Panc1 (cell line): ENCODE measurements around the gene WASHC3.

ENCODE experiments used
- CTCF ChIP-seq: fragments of 450-650 bp; IDR thresholded peaks from 2 replicates; pipeline ENCODE4 v1.5.1; 2017; ENCODE audit warnings: mild to moderate bottlenecking
- POLR2AphosphoS5 ChIP-seq: IDR thresholded peaks from 2 replicates; pipeline ENCODE4 v1.6.1; 2012; ENCODE audit warnings: mild to moderate bottlenecking, low read depth, low read length, moderate library complexity

- TF ChIP-seq CTCF (no peak), POLR2AphosphoS5 (no peak)
Observed at GRCh38 chr12:102005256-102005655, 56.5 kb downstream of the WASHC3 start.
